Heart left ventricle (tissue), 13 donors: ENCODE results near the gene SLC1A7.

Experiments used
- CTCF ChIP-seq, 12 donors: fragments of 200-600 bp; sonication (generic) in 4 of 12; IDR thresholded peaks; one replicate each; pipeline versions ENCODE4 v1.5.0 to v1.8.0; 2018 to 2022; ENCODE audit warnings: antibody characterized with exemption in 12 of 12, mild to moderate bottlenecking in 5 of 12
- POLR2A ChIP-seq, 2 donors: fragments of 450-650 bp; IDR thresholded peaks; one replicate each; pipeline ENCODE4 v1.6.1; 2017; ENCODE audit warnings: antibody characterized with exemption in 2 of 2, mild to moderate bottlenecking in 2 of 2, moderate library complexity in 2 of 2
- donor health status: ischemic (EF 13 %, LVEDD 7.1; RV severe dilation, severe dysfunction).
- donor health status: DM: no; HTN: yes; CAD: no.
- donor health status: DM: no; HTN: no; CAD: no.
- donor health status: ischemic (EF 25% LVEDD 6.9; RV normal size, moderate dysfunction).
- donor health status: ischemic (EF 25% LVEDD 5.7; RV mildly dilated, moderate dysfunction).
- donor health status: ischemic (EF 35%, LVEDD 5.7; RV mildly dilated, moderate dysfunction).
- donor health status: nonischemic (EF 11% LVEDD 7.7; RV severe dilation, severe dysfunction).
- donor health status: DM: yes; HTN: yes; CAD: no.
- donor health status: PGD.
- donor health status: ischemic (EF 29% LVEDD 5.4; RV normal size, mild dysfunction).
- donor health status: nonischemic (EF 23%, LVEDD 6.1; RV moderate dilation, normal function).

- TF ChIP-seq POLR2A (IDR thresholded peaks at IDR 0.05) = no peak
- no peak for TF ChIP-seq CTCF (IDR thresholded peaks at IDR 0.05)
These were observed 57.9 kb downstream of the SLC1A7 start for GRCh38 chr1:53084589-53084971.
